Natural killer cell treated with Interleukin-12 subunit alpha and Interleukin-12 subunit beta and Interleukin-15 and Interleukin-18, amount 100 ng/mL, for 72 hours (primary cell): ENCODE data around the gene DCLK3. TPM values are rescaled to one million over a fixed set of nuclear protein-coding genes. Genes with fewer than 3 reads are reported as not detected.

ENCODE experiments used
- ATAC-seq, 2 donors: fragments of 150-1000 bp; cut with Tn5 transposase in 1 of 2; sonication (Bioruptor Pico), chemical (Tn5 transposase) in 1 of 2; 2 replicates each; pipeline ENCODE4 v1.10.0; 2021
- DNase-seq: peaks from one replicate; pipeline ENCODE4 v3.0.0; 2022; ENCODE audit warnings: low spot score
- H3K27ac Mint-ChIP-seq, 2 donors: 1 replicate in 1 of 2; 2 replicates in 1 of 2; pipeline ENCODE4 v1.8.0; 2022; ENCODE audit warnings: mixed read lengths in 2 of 2, mild to moderate bottlenecking in 1 of 2, moderate library complexity in 1 of 2
- H3K27me3 Mint-ChIP-seq, 2 donors: 1 replicate in 1 of 2; 2 replicates in 1 of 2; pipeline ENCODE4 v1.8.0; 2022; ENCODE audit warnings: mixed read lengths in 2 of 2
- H3K36me3 Mint-ChIP-seq: one replicate; pipeline ENCODE4 v1.8.0; 2022; ENCODE audit warnings: mixed read lengths
- H3K4me1 Mint-ChIP-seq, 2 donors: 1 replicate in 1 of 2; 2 replicates in 1 of 2; pipeline ENCODE4 v1.8.0; 2022; ENCODE audit warnings: low read depth in 2 of 2, mixed read lengths in 2 of 2, mild to moderate bottlenecking in 1 of 2
- H3K4me3 Mint-ChIP-seq: one replicate; pipeline ENCODE4 v1.8.0; 2022; ENCODE audit warnings: mixed read lengths
- H3K9me3 Mint-ChIP-seq: 2 replicates; pipeline ENCODE4 v1.8.0; 2022; ENCODE audit warnings: mixed read lengths
- total RNA-seq, 2 donors: library from RNA; stranded (reverse); gene quantifications; one replicate each; pipeline ENCODE4 v1.2.3, GENCODE V29; 2022

DCLK3 gene
- total RNA-seq, 2 donors from 2014 or later = not detected

DNA sequence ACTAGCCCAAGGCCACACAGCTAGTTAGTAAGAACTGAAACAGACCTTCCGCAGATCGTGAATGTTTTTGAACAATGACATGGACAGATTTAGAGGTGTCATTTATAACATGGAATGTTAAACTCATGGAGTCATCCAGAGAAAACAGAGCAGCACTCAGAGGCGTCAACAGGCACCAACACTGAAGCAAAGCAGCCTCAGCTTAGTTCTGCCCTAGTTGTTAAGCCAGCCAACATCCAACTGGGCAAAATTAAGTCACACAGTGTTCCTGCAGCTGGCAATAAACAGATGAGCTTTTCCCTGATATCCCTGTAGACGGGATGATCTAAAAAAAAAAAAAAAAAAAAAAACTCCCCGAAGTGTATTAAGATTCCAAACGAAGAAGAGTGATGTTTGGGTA is 13.6 kb downstream of the DCLK3 start:
- H3K9me3 Mint-ChIP-seq = no peaks in the 10 kb centered on the region
- DNase-seq = no peak
- no peak overlapping the region for H3K27ac Mint-ChIP-seq
- ATAC-seq = no peak
- H3K4me1 Mint-ChIP-seq = no peaks in the 10 kb centered on the region
- peaks cover 14 to 27% of the 10 kb centered on the region in 2 donors for H3K27me3 Mint-ChIP-seq
- no peak overlapping the region for H3K4me3 Mint-ChIP-seq
- no peaks in the 10 kb centered on the region for H3K36me3 Mint-ChIP-seq

DNA sequence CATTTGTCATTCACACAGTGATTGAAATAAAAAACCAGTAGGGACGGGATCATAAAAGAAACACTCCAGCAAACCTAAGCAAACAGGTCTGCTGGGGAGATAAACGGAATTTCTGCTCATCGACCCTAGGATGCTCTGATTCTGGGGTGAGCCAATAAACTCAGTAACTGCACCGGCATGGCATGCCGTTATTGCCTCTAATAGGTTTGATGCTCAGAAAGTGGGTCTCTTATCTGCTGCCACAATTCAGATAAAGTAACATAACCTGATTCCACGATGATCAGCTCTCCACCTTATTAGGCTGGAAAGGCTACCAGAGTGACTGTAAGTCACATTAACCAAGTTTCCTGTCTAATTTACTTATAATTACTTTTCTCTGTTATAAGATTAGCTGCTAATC is 19.6 kb downstream of the DCLK3 start:
- no peaks in the 10 kb centered on the region for H3K4me1 Mint-ChIP-seq
- no peak overlapping the region for H3K4me3 Mint-ChIP-seq
- DNase-seq (no peak), ATAC-seq (no peak)
- peaks cover 18 to 23% of the 10 kb centered on the region in 2 donors for H3K27me3 Mint-ChIP-seq
- H3K36me3 Mint-ChIP-seq = no peaks in the 10 kb centered on the region
- no peaks in the 10 kb centered on the region for H3K9me3 Mint-ChIP-seq
- H3K27ac Mint-ChIP-seq = no peak overlapping the region

DNA sequence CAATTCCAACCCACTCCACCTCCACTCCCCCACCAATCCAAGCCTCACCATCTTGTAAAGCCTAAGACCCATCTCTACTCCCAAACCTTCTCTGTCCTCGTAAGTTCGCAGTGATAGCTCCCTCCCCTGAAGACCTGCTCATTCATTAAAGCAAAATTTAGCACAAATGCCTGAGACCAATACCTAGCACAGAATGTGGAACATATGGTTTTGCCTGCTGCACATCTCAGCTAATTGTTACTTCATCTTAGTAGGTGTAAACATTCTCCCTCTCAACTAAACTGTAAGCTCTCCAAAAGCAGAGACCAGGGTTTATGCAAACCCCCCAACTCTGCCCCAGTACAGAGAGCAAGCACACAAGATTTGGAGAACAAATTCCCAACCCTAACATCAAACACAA is 20.5 kb downstream of the DCLK3 start:
- no peak overlapping the region for H3K27ac Mint-ChIP-seq
- H3K9me3 Mint-ChIP-seq = no peaks in the 10 kb centered on the region
- ATAC-seq = no peak
- no peaks in the 10 kb centered on the region for H3K36me3 Mint-ChIP-seq
- H3K4me1 Mint-ChIP-seq = no peaks in the 10 kb centered on the region
- H3K27me3 Mint-ChIP-seq = peaks cover 14 to 16% of the 10 kb centered on the region in 2 donors
- DNase-seq = no peak
- no peak overlapping the region for H3K4me3 Mint-ChIP-seq

DNA sequence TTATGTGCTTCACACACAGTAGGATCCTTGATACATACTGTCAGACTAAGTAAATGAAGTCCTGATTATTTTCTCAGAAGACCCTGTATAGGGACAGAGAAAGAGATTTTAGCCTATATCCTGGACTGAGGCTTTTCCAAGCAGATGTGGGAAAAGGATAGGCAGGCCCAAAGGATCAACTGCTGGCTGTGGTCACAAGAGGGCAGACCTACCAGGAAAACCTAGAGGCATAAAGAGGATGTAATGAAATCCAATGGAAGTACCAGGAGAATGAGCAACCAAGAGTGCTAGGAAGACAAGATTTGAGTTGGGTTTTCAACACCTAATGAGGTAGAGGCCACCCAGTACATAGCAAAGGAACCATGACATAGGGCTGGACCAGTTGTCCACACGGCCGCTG is 23.1 kb downstream of the DCLK3 start:
- Mint-ChIP-seq H3K4me1 (no peaks in the 10 kb centered on the region), H3K36me3 (no peaks in the 10 kb centered on the region)

DNA sequence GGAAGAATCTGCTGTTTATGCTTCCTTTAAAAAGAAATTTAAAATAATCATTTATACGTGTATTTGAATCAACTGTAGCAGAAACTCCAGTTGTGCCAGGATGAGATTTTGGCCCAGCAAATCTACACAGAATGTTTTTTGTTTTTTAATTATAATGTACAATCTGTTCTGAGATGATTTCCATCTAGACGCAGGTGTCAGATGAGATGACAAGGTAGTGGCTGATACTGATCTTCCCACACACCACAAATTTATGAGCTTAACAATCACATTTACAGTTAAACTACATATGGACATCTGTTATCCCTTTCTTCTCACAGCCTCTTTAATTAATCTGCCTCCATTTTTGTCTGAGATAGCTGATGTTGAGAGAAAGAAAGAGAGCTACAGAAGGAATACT is 23.6 kb downstream of the DCLK3 start:
- no peak overlapping the region for H3K4me3 Mint-ChIP-seq
- DNase-seq (no peak), ATAC-seq (no peak)
- peaks cover 18% of the 10 kb centered on the region in 2 donors for H3K27me3 Mint-ChIP-seq
- no peaks in the 10 kb centered on the region for H3K9me3 Mint-ChIP-seq
- H3K27ac Mint-ChIP-seq = no peak overlapping the region
- H3K36me3 Mint-ChIP-seq = no peaks in the 10 kb centered on the region
- no peaks in the 10 kb centered on the region for H3K4me1 Mint-ChIP-seq

More for the DNA sequence above, 23.1 kb downstream of the DCLK3 start:
- Mint-ChIP-seq H3K9me3 (no peaks in the 10 kb centered on the region), H3K4me3 (no peak overlapping the region), H3K27me3 (peaks cover 18% of the 10 kb centered on the region in 2 donors), H3K27ac (no peak overlapping the region)
- ATAC-seq = no peak
- DNase-seq = no peak

DNA sequence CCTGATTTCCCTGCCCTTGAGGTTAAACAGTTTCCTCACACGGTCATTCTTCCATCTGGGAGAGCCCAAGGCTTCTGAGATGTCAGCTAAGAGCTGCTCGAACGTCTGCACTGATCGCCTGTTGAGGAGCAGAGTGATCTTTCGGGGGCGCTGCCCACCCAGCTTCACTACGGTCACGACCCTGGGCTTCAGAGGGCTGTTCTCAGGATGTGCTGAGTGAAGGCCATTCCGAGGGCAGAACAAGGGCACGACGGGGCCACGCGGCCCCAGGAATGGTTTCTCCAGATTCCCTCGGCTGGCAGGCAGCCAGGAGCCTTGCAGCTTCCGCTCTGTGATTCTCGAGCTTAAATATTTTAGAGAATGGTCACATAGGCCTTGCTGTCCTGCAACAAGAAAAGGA is 25.7 kb downstream of the DCLK3 start:
- DNase-seq = no peak
- Mint-ChIP-seq H3K9me3 (no peaks in the 10 kb centered on the region), H3K27me3 (peaks cover 13 to 18% of the 10 kb centered on the region in 2 donors), H3K4me3 (no peak overlapping the region), H3K4me1 (no peaks in the 10 kb centered on the region), H3K36me3 (no peaks in the 10 kb centered on the region), H3K27ac (no peak overlapping the region)
- no peak for ATAC-seq

DNA sequence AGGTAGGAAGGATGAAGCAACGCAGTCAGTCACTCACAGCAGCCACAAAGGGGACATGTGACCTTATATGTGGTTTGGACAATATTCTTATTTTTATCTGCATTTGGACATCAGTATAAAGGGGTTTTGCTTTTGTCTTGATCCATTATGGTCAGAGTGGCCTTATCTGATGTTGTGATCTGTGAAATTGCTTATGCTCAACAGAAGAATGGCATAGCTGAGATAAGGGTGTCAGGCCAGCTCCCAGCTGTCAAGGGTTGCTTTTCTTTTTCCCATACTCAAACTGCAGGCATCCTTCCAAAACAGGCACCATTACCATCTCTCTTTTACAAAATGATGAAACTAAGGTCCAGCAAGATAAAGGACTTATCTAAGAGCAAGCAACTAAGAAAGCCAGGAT is 28.1 kb downstream of the DCLK3 start:
- no peaks in the 10 kb centered on the region for H3K4me1 Mint-ChIP-seq
- no peaks in the 10 kb centered on the region for H3K36me3 Mint-ChIP-seq
- no peaks in the 10 kb centered on the region for H3K9me3 Mint-ChIP-seq
- no peak overlapping the region for H3K4me3 Mint-ChIP-seq
- no peak overlapping the region for H3K27ac Mint-ChIP-seq
- ATAC-seq = peak in 1 of 2 donors; percentile 18
- H3K27me3 Mint-ChIP-seq = peaks cover 9 to 14% of the 10 kb centered on the region in 2 donors
- DNase-seq = no peak

DNA sequence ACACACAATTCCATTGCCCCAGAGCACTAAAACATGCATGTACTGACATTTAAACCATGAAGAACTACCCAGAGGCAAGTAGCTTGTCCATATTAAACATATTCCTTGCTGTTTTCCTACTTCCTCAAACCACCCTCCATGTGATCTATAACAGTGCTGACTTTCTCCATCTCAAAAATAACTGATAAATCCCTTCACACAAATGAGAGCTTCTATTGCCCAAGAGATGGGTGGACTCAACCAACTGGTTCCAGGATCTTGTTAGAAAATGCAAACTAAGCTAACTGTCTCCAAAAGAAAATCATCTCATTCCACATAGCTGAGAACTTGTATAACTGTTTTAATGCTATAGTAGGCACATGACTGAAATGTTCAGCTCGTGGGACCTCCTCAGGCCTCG is 29.6 kb downstream of the DCLK3 start:
- Mint-ChIP-seq H3K27me3 (peaks cover 6 to 8% of the 10 kb centered on the region in 2 donors), H3K9me3 (no peaks in the 10 kb centered on the region), H3K4me1 (no peaks in the 10 kb centered on the region), H3K27ac (no peak overlapping the region), H3K4me3 (no peak overlapping the region), H3K36me3 (no peaks in the 10 kb centered on the region)
- ATAC-seq (no peak), DNase-seq (no peak)

DNA sequence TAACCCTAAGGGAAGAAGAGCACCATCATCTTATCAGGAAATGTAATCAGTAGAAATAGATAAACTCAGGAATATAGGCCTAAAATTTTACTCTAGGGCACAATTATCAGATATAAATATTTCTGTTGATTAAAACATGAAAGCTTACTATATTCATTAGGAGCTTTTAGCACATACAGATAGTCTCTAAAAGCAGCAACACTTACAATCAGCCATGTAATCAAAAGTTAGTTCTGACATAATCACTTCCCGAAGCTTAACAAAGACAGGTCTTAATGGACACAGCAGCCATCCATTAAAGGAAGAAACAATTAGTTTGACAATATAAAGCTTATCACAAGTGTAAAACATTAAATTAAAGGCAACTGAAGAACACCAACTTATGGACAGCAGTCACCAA is 30.6 kb downstream of the DCLK3 start:
- H3K36me3 Mint-ChIP-seq = no peaks in the 10 kb centered on the region
- H3K27ac Mint-ChIP-seq = no peak overlapping the region
- ATAC-seq = no peak
- no peaks in the 10 kb centered on the region for H3K4me1 Mint-ChIP-seq
- no peak overlapping the region for H3K4me3 Mint-ChIP-seq
- peaks cover 6 to 8% of the 10 kb centered on the region in 2 donors for H3K27me3 Mint-ChIP-seq
- no peak for DNase-seq
- H3K9me3 Mint-ChIP-seq = no peaks in the 10 kb centered on the region

DNA sequence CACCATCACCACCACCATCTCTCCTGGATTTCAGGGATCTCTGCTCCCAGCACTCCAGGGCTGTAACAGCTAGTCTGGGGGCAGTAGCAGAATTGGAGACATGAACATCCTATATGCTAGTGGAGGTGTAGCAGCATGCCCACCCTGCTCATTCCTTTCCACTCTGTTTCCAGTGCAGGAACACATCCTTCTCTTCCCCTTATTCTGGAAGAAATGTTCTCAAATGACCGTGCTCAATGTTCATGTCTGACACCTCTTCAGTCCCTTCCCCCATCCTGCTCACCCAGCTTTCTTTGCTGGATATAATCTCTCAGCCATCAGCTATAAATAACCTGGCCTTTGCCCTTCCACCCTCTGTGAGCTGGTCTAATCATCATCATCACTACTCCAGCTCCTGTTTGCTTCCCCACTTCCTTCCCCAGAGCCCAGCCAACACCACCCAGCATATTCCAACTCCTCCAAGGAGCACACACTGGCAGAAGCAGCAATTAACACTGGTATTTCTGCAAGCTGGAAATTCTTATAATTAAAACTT is 31.1 kb downstream of the DCLK3 start:
- no peak overlapping the region for H3K27ac Mint-ChIP-seq
- H3K4me1 Mint-ChIP-seq = no peaks in the 10 kb centered on the region
- no peaks in the 10 kb centered on the region for H3K9me3 Mint-ChIP-seq
- H3K36me3 Mint-ChIP-seq = no peaks in the 10 kb centered on the region
- no peak for DNase-seq
- H3K4me3 Mint-ChIP-seq = no peak overlapping the region
- ATAC-seq = no peak
- H3K27me3 Mint-ChIP-seq = peaks cover 5 to 7% of the 10 kb centered on the region in 2 donors

DNA sequence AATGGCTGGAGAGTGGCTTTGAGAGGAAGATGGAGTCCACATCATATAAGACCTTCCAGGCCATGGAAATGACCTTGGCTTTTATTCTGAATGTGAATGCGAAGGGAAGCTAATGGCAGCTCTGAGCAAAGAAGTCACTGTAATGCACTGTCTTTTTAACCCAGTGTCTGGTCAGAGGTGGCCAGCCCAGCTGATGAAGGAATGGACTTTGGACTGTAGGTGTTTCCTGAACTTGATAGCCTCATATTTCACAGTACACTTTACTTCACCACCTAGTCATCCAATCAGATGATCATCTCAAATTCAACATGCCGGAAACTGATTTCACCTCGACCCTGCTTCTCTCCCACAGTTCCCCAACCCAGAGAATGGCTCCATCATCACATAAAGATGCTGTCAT is 33.4 kb downstream of the DCLK3 start:
- DNase-seq (no peak), ATAC-seq (no peak)
- H3K27ac Mint-ChIP-seq = no peak overlapping the region
- no peaks in the 10 kb centered on the region for H3K36me3 Mint-ChIP-seq
- H3K4me3 Mint-ChIP-seq = no peak overlapping the region
- H3K4me1 Mint-ChIP-seq = no peaks in the 10 kb centered on the region
- H3K9me3 Mint-ChIP-seq = no peaks in the 10 kb centered on the region
- peaks cover 0 to 6% of the 10 kb centered on the region in 2 donors for H3K27me3 Mint-ChIP-seq

DNA sequence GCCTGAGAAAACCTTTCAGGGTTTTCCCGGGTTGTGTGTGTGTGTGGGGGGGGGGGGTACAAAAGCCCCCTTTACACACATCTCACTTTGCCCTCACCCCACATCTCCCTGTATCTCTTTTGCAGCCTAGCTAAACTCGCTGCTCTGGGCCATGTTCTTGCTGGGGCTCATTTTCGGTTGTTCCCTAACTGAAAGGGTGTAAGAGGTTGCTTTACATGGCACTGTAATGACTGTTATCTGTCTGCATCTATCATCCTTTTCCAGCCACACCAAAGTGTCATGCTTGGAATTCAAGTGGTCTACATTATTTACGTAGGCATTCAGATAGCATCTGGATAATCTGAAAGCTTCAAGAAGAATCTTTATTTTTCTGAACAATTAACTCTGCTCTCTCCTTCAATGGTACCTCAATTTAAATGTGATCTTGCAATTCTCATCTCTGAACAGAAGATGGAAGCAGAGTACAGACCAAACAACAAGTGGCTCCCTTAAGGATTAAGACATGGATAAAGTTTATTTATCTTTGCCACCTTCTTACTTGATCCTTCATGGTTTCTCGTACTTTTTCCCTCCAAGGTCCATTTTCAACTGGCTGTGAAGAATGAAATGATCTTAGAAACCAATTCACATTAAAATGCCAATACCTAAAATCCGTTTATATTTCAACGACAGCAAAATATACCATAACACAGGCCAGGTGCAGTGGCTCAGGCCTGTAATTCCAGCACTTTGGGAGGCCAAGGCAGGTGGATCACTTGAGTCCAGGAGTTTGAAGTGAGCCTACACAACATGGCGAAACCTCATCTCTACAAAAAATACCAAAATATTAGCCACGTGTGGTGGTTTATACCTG is 34.9 kb downstream of the DCLK3 start:
- no peak overlapping the region for H3K4me3 Mint-ChIP-seq
- no peak overlapping the region for H3K27ac Mint-ChIP-seq
- H3K4me1 Mint-ChIP-seq = no peaks in the 10 kb centered on the region
- no peak for ATAC-seq
- no peak for DNase-seq
- H3K9me3 Mint-ChIP-seq = no peaks in the 10 kb centered on the region
- peaks cover 0 to 6% of the 10 kb centered on the region in 2 donors for H3K27me3 Mint-ChIP-seq
- no peaks in the 10 kb centered on the region for H3K36me3 Mint-ChIP-seq

DNA sequence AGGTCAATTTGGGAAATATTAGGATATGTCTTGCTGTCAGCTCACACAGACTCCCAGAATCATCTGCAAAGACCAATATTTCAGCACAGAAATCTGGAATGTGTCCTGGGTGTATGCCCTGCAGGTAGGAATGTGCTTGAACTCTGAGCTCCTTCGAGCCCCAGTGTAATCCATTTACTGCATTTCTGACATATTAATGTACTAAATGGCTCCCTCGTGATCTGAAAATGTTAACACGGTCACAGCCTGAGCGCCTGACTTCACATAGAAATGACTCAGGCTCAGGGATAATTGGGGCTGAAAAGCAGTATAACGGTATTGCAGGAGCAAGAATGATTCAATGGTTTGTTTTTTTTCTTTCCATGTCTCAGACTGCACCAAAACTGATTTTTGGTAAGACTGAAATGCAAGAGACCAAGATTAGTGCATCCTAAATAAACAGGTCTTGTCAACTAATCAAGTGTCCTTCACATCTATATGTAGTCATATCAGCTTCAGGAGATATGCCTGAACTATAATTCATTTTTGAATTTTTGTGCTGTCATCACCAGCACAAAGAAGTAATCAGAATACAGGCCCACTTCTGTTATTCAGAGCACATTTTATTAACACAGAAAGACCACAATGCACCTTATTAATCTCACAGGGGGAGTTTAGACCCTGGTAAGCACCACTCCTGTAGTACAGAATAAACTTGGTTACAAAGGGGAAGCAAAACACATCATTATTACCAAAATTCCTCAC is 49.8 kb downstream of the DCLK3 start:
- Mint-ChIP-seq H3K4me3 (no peak overlapping the region), H3K4me1 (no peaks in the 10 kb centered on the region)
- no peak for ATAC-seq

DNA sequence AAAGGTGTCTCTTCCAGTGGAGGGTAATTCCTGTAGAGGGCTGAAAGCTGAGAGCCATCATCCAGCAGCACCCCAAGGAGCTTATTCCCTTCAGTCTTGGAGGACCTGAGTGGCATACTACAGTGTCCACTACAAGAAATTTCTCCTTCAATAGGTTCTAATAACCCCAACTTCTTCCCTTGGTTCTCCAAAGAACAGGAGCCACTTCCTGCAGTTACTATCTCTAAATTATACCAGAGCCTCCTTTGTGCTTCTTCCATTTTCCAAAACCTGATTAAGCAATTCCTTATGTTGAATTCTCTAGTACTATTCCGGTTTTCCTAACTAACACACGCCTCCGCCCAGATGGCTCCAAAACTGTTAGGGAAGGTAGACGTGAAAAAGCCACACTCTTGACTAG is 50.4 kb downstream of the DCLK3 start:
- no peak overlapping the region for H3K27ac Mint-ChIP-seq
- H3K9me3 Mint-ChIP-seq = no peaks in the 10 kb centered on the region
- DNase-seq (no peak), ATAC-seq (no peak)
- no peak overlapping the region for H3K4me3 Mint-ChIP-seq
- H3K4me1 Mint-ChIP-seq = no peaks in the 10 kb centered on the region
- no peaks in the 10 kb centered on the region for H3K27me3 Mint-ChIP-seq
- H3K36me3 Mint-ChIP-seq = no peaks in the 10 kb centered on the region

More for the DNA sequence above, 49.8 kb downstream of the DCLK3 start:
- Mint-ChIP-seq H3K36me3 (no peaks in the 10 kb centered on the region), H3K27ac (no peak overlapping the region), H3K27me3 (peaks cover 2 to 4% of the 10 kb centered on the region in 2 donors), H3K9me3 (no peaks in the 10 kb centered on the region)
- no peak for DNase-seq
